HepG2 (cell line): ENCODE results near the gene SIRT5. TPM values are rescaled to one million over a fixed set of nuclear protein-coding genes. Genes with fewer than 3 reads are reported as not detected.

Experiments used
- JUN ChIP-seq: sonication (generic); formaldehyde crosslinking; IDR thresholded peaks from 2 replicates; pipeline ENCODE4 v1.4.0; 2020; ENCODE audit warnings: mild to moderate bottlenecking, missing genetic modification reagents
- KDM5A ChIP-seq: fragments of 200-600 bp; sonication (generic); IDR thresholded peaks from 2 replicates; pipeline ENCODE4 v1.7.0; 2018; ENCODE audit warnings: antibody characterized with exemption, mild to moderate bottlenecking, low read length, borderline replicate concordance
- NBN ChIP-seq: fragments of 450-650 bp; conservative IDR thresholded peaks from 2 replicates; pipeline ENCODE4 v1.6.1; 2017
- NR2F6 ChIP-seq, 2 experiments: IDR thresholded peaks; 2 replicates each; pipeline ENCODE4 v1.6.1; 2016; ENCODE audit warnings: antibody characterized with exemption in 1 of 2, mild to moderate bottlenecking in 1 of 2
- PHB2 ChIP-seq: fragments of 450-650 bp; IDR thresholded peaks from 2 replicates; pipeline ENCODE4 v1.6.1; 2018; ENCODE audit not compliant: partially characterized antibody
- SP4 ChIP-seq: sonication (generic); formaldehyde crosslinking; IDR thresholded peaks from 2 replicates; pipeline ENCODE4 v1.8.1; 2023; ENCODE audit warnings: mild to moderate bottlenecking, missing genetic modification reagents
- TBX2 ChIP-seq: sonication (generic); formaldehyde crosslinking; IDR thresholded peaks from 2 replicates; pipeline ENCODE4 v1.5.0; 2020; ENCODE audit warnings: missing genetic modification reagents, mild to moderate bottlenecking, borderline replicate concordance
- ZBTB7B ChIP-seq: sonication (generic); formaldehyde crosslinking; IDR thresholded peaks from 2 replicates; pipeline ENCODE4 v1.4.0; 2020; ENCODE audit warnings: missing genetic modification reagents
- ZNF207 ChIP-seq: fragments of 450-650 bp; IDR thresholded peaks from 2 replicates; pipeline ENCODE4 v1.6.1; 2016; ENCODE audit warnings: antibody characterized with exemption, borderline replicate concordance
- ZNF3 ChIP-seq: IDR thresholded peaks from 2 replicates; pipeline ENCODE4 v1.7.0; 2017; ENCODE audit warnings: inconsistent platforms
- polyA plus RNA-seq, 8 experiments: library from polyadenylated mRNA; depleted of rRNA in 3 of 8; stranded (reverse) in 7 of 8; unstranded in 1 of 8; fragments of >200 nt; fragmentation: Illumina TruSeq in 4 of 8; extraction: Trizol in 4 of 8; gene quantifications; 2 replicates each; pipeline versions ENCODE4 v1.2.1 to v1.2.3, GENCODE V29; 2011 to 2016; ENCODE audit warnings: low read depth in 4 of 8, missing spikeins in 1 of 8, mixed read lengths in 1 of 8; ENCODE audit not compliant: insufficient read depth in 1 of 8
- total RNA-seq, 5 experiments: library from RNA; depleted of rRNA; stranded (reverse); fragments of >200 nt; fragmentation: Illumina TruSeq; extraction: Trizol; gene quantifications; 2 replicates each; pipeline ENCODE4 v1.2.3, GENCODE V29; 2016; ENCODE audit warnings: low read depth in 1 of 5
- TF ChIP-seq, protein P1 (sequence below), 2 experiments: IDR thresholded peaks; 2 replicates each; pipeline ENCODE4 v1.6.1; 2011 to 2012; ENCODE audit warnings: low read length in 2 of 2, borderline replicate concordance in 1 of 2, low read depth in 1 of 2, mild to moderate bottlenecking in 1 of 2, moderate library complexity in 1 of 2
- TF ChIP-seq, protein P2 (sequence below): sonication (generic); formaldehyde crosslinking; IDR thresholded peaks from 2 replicates; pipeline ENCODE4 v1.8.0; 2022; ENCODE audit warnings: mild to moderate bottlenecking, missing genetic modification reagents, moderate library complexity
- TF ChIP-seq, protein P3 (sequence below): sonication (generic); formaldehyde crosslinking; IDR thresholded peaks from 2 replicates; pipeline ENCODE4 v1.4.0; 2020; ENCODE audit warnings: missing genetic modification reagents
- TF ChIP-seq, protein P4 (sequence below): sonication (generic); formaldehyde crosslinking; IDR thresholded peaks from 2 replicates; pipeline ENCODE4 v1.4.0; 2020; ENCODE audit warnings: mild to moderate bottlenecking, missing genetic modification reagents
- TF ChIP-seq, protein P5 (sequence below): sonication (generic); formaldehyde crosslinking; conservative IDR thresholded peaks from 2 replicates; pipeline ENCODE4 v1.8.0; 2022; ENCODE audit warnings: mild to moderate bottlenecking, moderate library complexity, missing genetic modification reagents

The SIRT5 gene
- total and polyA plus RNA-seq, 2 of the 13 experiments (the other 11 are each of a cell fraction or from before 2014, with no cell fraction given), result 14.1 to 16.6 TPM

DNA sequence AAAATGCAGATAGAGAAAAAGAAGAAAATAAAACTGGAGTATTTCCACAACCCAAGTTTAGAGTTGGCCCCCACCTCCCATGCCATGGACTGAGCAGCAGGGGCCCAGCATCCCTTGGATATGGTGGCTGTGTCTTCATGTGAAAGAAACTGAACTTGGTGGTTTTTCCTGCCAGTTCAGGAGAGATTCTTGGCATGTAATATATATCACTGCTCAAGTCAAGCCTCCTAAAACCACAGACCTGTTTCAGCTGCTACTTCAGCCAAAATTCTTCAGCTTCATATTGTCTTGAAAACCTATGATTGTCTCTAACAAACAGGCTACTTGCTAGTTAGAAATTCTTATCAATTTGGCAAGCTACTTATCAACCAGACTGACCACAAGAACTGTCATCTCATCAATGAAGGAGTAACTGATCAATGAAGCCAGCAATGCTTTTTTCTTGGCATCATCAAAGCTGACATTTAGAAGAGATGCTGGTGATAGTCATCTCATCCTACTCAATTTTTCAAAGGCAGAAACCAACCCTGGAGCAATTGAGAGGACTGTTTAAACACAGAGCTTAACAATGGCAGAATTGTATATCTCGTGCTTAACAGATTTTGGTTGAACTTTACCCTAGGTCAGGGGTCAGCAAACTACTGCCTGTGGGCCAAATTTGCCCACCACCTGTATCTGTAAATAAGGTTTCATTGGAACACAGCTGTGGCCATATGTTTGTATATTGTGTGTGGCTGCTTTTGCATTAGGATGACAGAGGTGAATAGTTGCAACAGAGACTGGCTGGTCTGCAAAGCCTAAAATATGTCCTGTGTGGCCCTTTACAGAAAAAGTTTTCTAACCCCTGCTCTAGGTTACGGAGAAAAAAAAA lies 30.4 kb downstream of the SIRT5 start (continued):
- TF ChIP-seq, protein P1, sequence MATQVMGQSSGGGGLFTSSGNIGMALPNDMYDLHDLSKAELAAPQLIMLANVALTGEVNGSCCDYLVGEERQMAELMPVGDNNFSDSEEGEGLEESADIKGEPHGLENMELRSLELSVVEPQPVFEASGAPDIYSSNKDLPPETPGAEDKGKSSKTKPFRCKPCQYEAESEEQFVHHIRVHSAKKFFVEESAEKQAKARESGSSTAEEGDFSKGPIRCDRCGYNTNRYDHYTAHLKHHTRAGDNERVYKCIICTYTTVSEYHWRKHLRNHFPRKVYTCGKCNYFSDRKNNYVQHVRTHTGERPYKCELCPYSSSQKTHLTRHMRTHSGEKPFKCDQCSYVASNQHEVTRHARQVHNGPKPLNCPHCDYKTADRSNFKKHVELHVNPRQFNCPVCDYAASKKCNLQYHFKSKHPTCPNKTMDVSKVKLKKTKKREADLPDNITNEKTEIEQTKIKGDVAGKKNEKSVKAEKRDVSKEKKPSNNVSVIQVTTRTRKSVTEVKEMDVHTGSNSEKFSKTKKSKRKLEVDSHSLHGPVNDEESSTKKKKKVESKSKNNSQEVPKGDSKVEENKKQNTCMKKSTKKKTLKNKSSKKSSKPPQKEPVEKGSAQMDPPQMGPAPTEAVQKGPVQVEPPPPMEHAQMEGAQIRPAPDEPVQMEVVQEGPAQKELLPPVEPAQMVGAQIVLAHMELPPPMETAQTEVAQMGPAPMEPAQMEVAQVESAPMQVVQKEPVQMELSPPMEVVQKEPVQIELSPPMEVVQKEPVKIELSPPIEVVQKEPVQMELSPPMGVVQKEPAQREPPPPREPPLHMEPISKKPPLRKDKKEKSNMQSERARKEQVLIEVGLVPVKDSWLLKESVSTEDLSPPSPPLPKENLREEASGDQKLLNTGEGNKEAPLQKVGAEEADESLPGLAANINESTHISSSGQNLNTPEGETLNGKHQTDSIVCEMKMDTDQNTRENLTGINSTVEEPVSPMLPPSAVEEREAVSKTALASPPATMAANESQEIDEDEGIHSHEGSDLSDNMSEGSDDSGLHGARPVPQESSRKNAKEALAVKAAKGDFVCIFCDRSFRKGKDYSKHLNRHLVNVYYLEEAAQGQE (IDR thresholded peaks at IDR 0.05; ENCODE audit: borderline replicate concordance in 1 of 2, low read depth in 1 of 2, low read length in 2 of 2), result peak in 1 of 2 experiments; percentile 56; a peak in 1 of 4 replicates
- TF ChIP-seq NBN (no peak), ZNF3 (CRISPR knock-in tag) (no peak; the same call in 1 of the 2 replicates), KDM5A (no peak; the same call in 1 of the 2 replicates), ZBTB7B (CRISPR knock-in tag) (peak; percentile 96), NR2F6 (IDR thresholded peaks at IDR 0.05) (peak; percentile 99), NR2F6 (CRISPR knock-in tag; IDR thresholded peaks at IDR 0.05) (peak; percentile 99), PHB2 (no peak), SP4 (no peak), JUN (CRISPR knock-in tag) (peak; percentile 81), ZNF207 (no peak), TBX2 (CRISPR knock-in tag) (peak; percentile 99)
- TF ChIP-seq, protein P2, sequence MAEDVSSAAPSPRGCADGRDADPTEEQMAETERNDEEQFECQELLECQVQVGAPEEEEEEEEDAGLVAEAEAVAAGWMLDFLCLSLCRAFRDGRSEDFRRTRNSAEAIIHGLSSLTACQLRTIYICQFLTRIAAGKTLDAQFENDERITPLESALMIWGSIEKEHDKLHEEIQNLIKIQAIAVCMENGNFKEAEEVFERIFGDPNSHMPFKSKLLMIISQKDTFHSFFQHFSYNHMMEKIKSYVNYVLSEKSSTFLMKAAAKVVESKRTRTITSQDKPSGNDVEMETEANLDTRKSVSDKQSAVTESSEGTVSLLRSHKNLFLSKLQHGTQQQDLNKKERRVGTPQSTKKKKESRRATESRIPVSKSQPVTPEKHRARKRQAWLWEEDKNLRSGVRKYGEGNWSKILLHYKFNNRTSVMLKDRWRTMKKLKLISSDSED (CRISPR knock-in tag), result no peak
- TF ChIP-seq, protein P3, sequence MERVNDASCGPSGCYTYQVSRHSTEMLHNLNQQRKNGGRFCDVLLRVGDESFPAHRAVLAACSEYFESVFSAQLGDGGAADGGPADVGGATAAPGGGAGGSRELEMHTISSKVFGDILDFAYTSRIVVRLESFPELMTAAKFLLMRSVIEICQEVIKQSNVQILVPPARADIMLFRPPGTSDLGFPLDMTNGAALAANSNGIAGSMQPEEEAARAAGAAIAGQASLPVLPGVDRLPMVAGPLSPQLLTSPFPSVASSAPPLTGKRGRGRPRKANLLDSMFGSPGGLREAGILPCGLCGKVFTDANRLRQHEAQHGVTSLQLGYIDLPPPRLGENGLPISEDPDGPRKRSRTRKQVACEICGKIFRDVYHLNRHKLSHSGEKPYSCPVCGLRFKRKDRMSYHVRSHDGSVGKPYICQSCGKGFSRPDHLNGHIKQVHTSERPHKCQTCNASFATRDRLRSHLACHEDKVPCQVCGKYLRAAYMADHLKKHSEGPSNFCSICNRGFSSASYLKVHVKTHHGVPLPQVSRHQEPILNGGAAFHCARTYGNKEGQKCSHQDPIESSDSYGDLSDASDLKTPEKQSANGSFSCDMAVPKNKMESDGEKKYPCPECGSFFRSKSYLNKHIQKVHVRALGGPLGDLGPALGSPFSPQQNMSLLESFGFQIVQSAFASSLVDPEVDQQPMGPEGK (CRISPR knock-in tag), result peak; percentile 89
- TF ChIP-seq, protein P4, sequence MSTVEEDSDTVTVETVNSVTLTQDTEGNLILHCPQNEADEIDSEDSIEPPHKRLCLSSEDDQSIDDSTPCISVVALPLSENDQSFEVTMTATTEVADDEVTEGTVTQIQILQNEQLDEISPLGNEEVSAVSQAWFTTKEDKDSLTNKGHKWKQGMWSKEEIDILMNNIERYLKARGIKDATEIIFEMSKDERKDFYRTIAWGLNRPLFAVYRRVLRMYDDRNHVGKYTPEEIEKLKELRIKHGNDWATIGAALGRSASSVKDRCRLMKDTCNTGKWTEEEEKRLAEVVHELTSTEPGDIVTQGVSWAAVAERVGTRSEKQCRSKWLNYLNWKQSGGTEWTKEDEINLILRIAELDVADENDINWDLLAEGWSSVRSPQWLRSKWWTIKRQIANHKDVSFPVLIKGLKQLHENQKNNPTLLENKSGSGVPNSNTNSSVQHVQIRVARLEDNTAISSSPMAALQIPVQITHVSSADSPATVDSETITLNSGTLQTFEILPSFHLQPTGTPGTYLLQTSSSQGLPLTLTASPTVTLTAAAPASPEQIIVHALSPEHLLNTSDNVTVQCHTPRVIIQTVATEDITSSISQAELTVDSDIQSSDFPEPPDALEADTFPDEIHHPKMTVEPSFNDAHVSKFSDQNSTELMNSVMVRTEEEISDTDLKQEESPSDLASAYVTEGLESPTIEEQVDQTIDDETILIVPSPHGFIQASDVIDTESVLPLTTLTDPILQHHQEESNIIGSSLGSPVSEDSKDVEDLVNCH (CRISPR knock-in tag), result 0 out of 2 replicates have a peak, but pooled peaks have one; percentile 62
- TF ChIP-seq, protein P5, sequence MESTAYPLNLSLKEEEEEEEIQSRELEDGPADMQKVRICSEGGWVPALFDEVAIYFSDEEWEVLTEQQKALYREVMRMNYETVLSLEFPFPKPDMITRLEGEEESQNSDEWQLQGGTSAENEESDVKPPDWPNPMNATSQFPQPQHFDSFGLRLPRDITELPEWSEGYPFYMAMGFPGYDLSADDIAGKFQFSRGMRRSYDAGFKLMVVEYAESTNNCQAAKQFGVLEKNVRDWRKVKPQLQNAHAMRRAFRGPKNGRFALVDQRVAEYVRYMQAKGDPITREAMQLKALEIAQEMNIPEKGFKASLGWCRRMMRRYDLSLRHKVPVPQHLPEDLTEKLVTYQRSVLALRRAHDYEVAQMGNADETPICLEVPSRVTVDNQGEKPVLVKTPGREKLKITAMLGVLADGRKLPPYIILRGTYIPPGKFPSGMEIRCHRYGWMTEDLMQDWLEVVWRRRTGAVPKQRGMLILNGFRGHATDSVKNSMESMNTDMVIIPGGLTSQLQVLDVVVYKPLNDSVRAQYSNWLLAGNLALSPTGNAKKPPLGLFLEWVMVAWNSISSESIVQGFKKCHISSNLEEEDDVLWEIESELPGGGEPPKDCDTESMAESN (CRISPR knock-in tag), result peak; percentile 44; the same call in 1 of the 2 replicates
